ENCODE results near the gene SDK2. TPM values are rescaled to one million over a fixed set of nuclear protein-coding genes. Genes with fewer than 3 reads are reported as not detected.

SDK2 gene
- total and polyA plus RNA-seq, 2 donors from 2014 or later: 0.37 to 2.4 TPM

- Histone ChIP-seq H3K27ac (ENCODE audit: low read depth in 2 of 2, low read length in 2 of 2) (no peak overlapping the region), H3K4me3 (ENCODE audit: low read length in 3 of 3) (no peak overlapping the region), H3K9ac (ENCODE audit: low read length in 3 of 3) (no peak overlapping the region), H3K4me1 (ENCODE audit: control insufficient read depth in 2 of 3, insufficient read depth in 2 of 3, low read depth in 1 of 3, low read length in 3 of 3) (no peaks in the 10 kb centered on the region), H3K9me3 (ENCODE audit: control insufficient read depth in 2 of 3, insufficient read depth in 1 of 3, low read length in 3 of 3) (no peaks in the 10 kb centered on the region), H3K36me3 (ENCODE audit: control insufficient read depth in 2 of 3, insufficient read depth in 3 of 3, low read length in 3 of 3) (no peaks in the 10 kb centered on the region), H3K27me3 (ENCODE audit: control insufficient read depth, insufficient read depth, low read length) (no peaks in the 10 kb centered on the region)
- no peak for FAIRE-seq
- TF ChIP-seq CTCF (IDR thresholded peaks at IDR 0.05; ENCODE audit: borderline replicate concordance, extremely low read depth, insufficient read depth): no peak
- DNase-seq: no peak
- intact Hi-C loops (cut with DNase I): no loop called here
These were observed 265.2 kb downstream of the SDK2 start for GRCh38 chr17:73378974-73379470.

GRCh38 chr17:73376636-73377035 lies 267.6 kb downstream of the SDK2 start:
- Histone ChIP-seq H3K36me3 (ENCODE audit: control insufficient read depth in 2 of 3, insufficient read depth in 3 of 3, low read length in 3 of 3) (no peaks in the 10 kb centered on the region), H3K4me1 (ENCODE audit: control insufficient read depth in 2 of 3, insufficient read depth in 2 of 3, low read depth in 1 of 3, low read length in 3 of 3) (no peaks in the 10 kb centered on the region), H3K9ac (ENCODE audit: low read length in 3 of 3) (no peak overlapping the region), H3K9me3 (ENCODE audit: control insufficient read depth in 2 of 3, insufficient read depth in 1 of 3, low read length in 3 of 3) (no peaks in the 10 kb centered on the region), H3K27me3 (ENCODE audit: control insufficient read depth, insufficient read depth, low read length) (no peaks in the 10 kb centered on the region), H3K27ac (ENCODE audit: low read depth in 2 of 2, low read length in 2 of 2) (no peak overlapping the region), H3K4me3 (ENCODE audit: low read length in 3 of 3) (no peak overlapping the region)
- FAIRE-seq: no peak
- no peak for TF ChIP-seq CTCF (IDR thresholded peaks at IDR 0.05; ENCODE audit: borderline replicate concordance, extremely low read depth, insufficient read depth)
- no peak for DNase-seq
- intact Hi-C loops (cut with DNase I): no loop called here

GRCh38 chr17:73376152-73376551 lies 268.1 kb downstream of the SDK2 start:
- Histone ChIP-seq H3K27me3 (ENCODE audit: control insufficient read depth, insufficient read depth, low read length) (no peaks in the 10 kb centered on the region), H3K36me3 (ENCODE audit: control insufficient read depth in 2 of 3, insufficient read depth in 3 of 3, low read length in 3 of 3) (no peaks in the 10 kb centered on the region), H3K27ac (ENCODE audit: low read depth in 2 of 2, low read length in 2 of 2) (no peak overlapping the region), H3K9me3 (ENCODE audit: control insufficient read depth in 2 of 3, insufficient read depth in 1 of 3, low read length in 3 of 3) (no peaks in the 10 kb centered on the region), H3K9ac (ENCODE audit: low read length in 3 of 3) (no peak overlapping the region), H3K4me3 (ENCODE audit: low read length in 3 of 3) (no peak overlapping the region), H3K4me1 (ENCODE audit: control insufficient read depth in 2 of 3, insufficient read depth in 2 of 3, low read depth in 1 of 3, low read length in 3 of 3) (no peaks in the 10 kb centered on the region)
- intact Hi-C loops (cut with DNase I): no loop called here
- no peak for TF ChIP-seq CTCF (IDR thresholded peaks at IDR 0.05; ENCODE audit: borderline replicate concordance, extremely low read depth, insufficient read depth)
- DNase-seq: no peak
- FAIRE-seq: no peak

- no peak for FAIRE-seq
- TF ChIP-seq CTCF (IDR thresholded peaks at IDR 0.05; ENCODE audit: borderline replicate concordance, extremely low read depth, insufficient read depth): no peak
These were observed 272.4 kb downstream of the SDK2 start for GRCh38 chr17:73371836-73372235.

More at GRCh38 chr17:73371836-73372235, 272.4 kb downstream of the SDK2 start:
- H3K9me3 ChIP-seq (ENCODE audit: control insufficient read depth in 2 of 3, insufficient read depth in 1 of 3, low read length in 3 of 3): no peaks in the 10 kb centered on the region
- H3K4me1 ChIP-seq (ENCODE audit: control insufficient read depth in 2 of 3, insufficient read depth in 2 of 3, low read depth in 1 of 3, low read length in 3 of 3): no peaks in the 10 kb centered on the region
- no peaks in the 10 kb centered on the region for H3K36me3 ChIP-seq (ENCODE audit: control insufficient read depth in 2 of 3, insufficient read depth in 3 of 3, low read length in 3 of 3)
- no peak for DNase-seq
- intact Hi-C loops (cut with DNase I): loop anchor here (5.0 kb wide), 1 partner anchor 120 kb away; no protein-coding TSS in a partner anchor
- no peak overlapping the region for H3K4me3 ChIP-seq (ENCODE audit: low read length in 3 of 3)
- H3K9ac ChIP-seq (ENCODE audit: low read length in 3 of 3): no peak overlapping the region
- H3K27me3 ChIP-seq (ENCODE audit: control insufficient read depth, insufficient read depth, low read length): no peaks in the 10 kb centered on the region
- H3K27ac ChIP-seq (ENCODE audit: low read depth in 2 of 2, low read length in 2 of 2): no peak overlapping the region

All from kidney (tissue), 14 donors.